Measurements from ENCODE around the gene TRIP11.

GRCh38 chr14:92010644-92011043, 29.2 kb downstream of the TRIP11 start:
- TF ChIP-seq POLR2A (IDR thresholded peaks at IDR 0.05; ENCODE audit: extremely low read depth, insufficient read length) (no peak), CTCF (IDR thresholded peaks at IDR 0.05; ENCODE audit: low read depth, low read length) (no peak), MYC (IDR thresholded peaks at IDR 0.05; ENCODE audit: low read depth, low read length) (no peak)
